HepG2 (cell line): ENCODE results near the gene DUS1L. TPM values are rescaled to one million over a fixed set of nuclear protein-coding genes. Genes with fewer than 3 reads are reported as not detected.

Experiments
- AKAP8 ChIP-seq: sonication (generic); formaldehyde crosslinking; IDR thresholded peaks from 2 replicates; pipeline ENCODE4 v1.5.1; 2020; ENCODE audit warnings: mild to moderate bottlenecking, missing genetic modification reagents
- BATF2 ChIP-seq: sonication (generic); formaldehyde crosslinking; IDR thresholded peaks from 2 replicates; pipeline ENCODE4 v1.8.0; 2022; ENCODE audit warnings: mild to moderate bottlenecking, missing genetic modification reagents, moderate library complexity
- ETS1 ChIP-seq: sonication (generic); formaldehyde crosslinking; IDR thresholded peaks from 2 replicates; pipeline ENCODE4 v1.4.0; 2020; ENCODE audit warnings: missing genetic modification reagents
- GATAD2A ChIP-seq: IDR thresholded peaks from 2 replicates; pipeline ENCODE4 v1.6.1; 2016
- HNF4G ChIP-seq, 2 experiments: sonication (generic) in 1 of 2; formaldehyde crosslinking in 1 of 2; IDR thresholded peaks; 2 replicates each; pipeline versions ENCODE4 v1.4.0 to v1.6.1; 2011 to 2020; ENCODE audit warnings: borderline replicate concordance in 2 of 2, low read depth in 2 of 2, mild to moderate bottlenecking in 2 of 2, low read length in 1 of 2, missing genetic modification reagents in 1 of 2, moderate library complexity in 1 of 2
- MTF1 ChIP-seq: sonication (generic); formaldehyde crosslinking; IDR thresholded peaks from 2 replicates; pipeline ENCODE4 v1.5.0; 2020; ENCODE audit warnings: missing genetic modification reagents
- MXD1 ChIP-seq: sonication (generic); formaldehyde crosslinking; IDR thresholded peaks from 2 replicates; pipeline ENCODE4 v1.4.0; 2020; ENCODE audit warnings: mild to moderate bottlenecking, missing genetic modification reagents
- REPIN1 ChIP-seq: sonication (generic); formaldehyde crosslinking; IDR thresholded peaks from 2 replicates; pipeline ENCODE4 v1.8.0; 2022; ENCODE audit warnings: missing genetic modification reagents, low read depth, mild to moderate bottlenecking, borderline replicate concordance
- ZNF224 ChIP-seq: sonication (generic); formaldehyde crosslinking; IDR thresholded peaks from 2 replicates; pipeline ENCODE4 v1.5.0; 2020; ENCODE audit warnings: mild to moderate bottlenecking, missing genetic modification reagents
- ZNF550 ChIP-seq: sonication (generic); formaldehyde crosslinking; IDR thresholded peaks from 2 replicates; pipeline ENCODE4 v1.4.0; 2020; ENCODE audit warnings: mild to moderate bottlenecking, missing genetic modification reagents, borderline replicate concordance
- ZNF564 ChIP-seq: sonication (generic); formaldehyde crosslinking; IDR thresholded peaks from 2 replicates; pipeline ENCODE4 v1.8.1; 2023; ENCODE audit warnings: mild to moderate bottlenecking, missing genetic modification reagents
- ZNF768 ChIP-seq: sonication (generic); formaldehyde crosslinking; IDR thresholded peaks from 2 replicates; pipeline ENCODE4 v1.4.0; 2020; ENCODE audit warnings: missing genetic modification reagents
- ZNF816 ChIP-seq: sonication (generic); formaldehyde crosslinking; IDR thresholded peaks from 2 replicates; pipeline ENCODE4 v1.8.0; 2022; ENCODE audit warnings: missing genetic modification reagents, mild to moderate bottlenecking, borderline replicate concordance
- polyA plus RNA-seq, 8 experiments: library from polyadenylated mRNA; depleted of rRNA in 3 of 8; stranded (reverse) in 7 of 8; unstranded in 1 of 8; fragments of >200 nt; fragmentation: Illumina TruSeq in 4 of 8; extraction: Trizol in 4 of 8; gene quantifications; 2 replicates each; pipeline versions ENCODE4 v1.2.1 to v1.2.3, GENCODE V29; 2011 to 2016; ENCODE audit warnings: low read depth in 4 of 8, missing spikeins in 1 of 8, mixed read lengths in 1 of 8; ENCODE audit not compliant: insufficient read depth in 1 of 8
- total RNA-seq, 5 experiments: library from RNA; depleted of rRNA; stranded (reverse); fragments of >200 nt; fragmentation: Illumina TruSeq; extraction: Trizol; gene quantifications; 2 replicates each; pipeline ENCODE4 v1.2.3, GENCODE V29; 2016; ENCODE audit warnings: low read depth in 1 of 5
- TF ChIP-seq, protein P1 (sequence below): sonication (generic); formaldehyde crosslinking; IDR thresholded peaks from 2 replicates; pipeline ENCODE4 v1.4.0; 2020; ENCODE audit warnings: missing genetic modification reagents, mild to moderate bottlenecking, borderline replicate concordance
- TF ChIP-seq, protein P2 (sequence below): sonication (generic); formaldehyde crosslinking; IDR thresholded peaks from 2 replicates; pipeline ENCODE4 v1.8.0; 2022; ENCODE audit warnings: mild to moderate bottlenecking, missing genetic modification reagents; ENCODE audit not compliant: insufficient replicate concordance

Gene DUS1L
- total and polyA plus RNA-seq, 2 of the 13 experiments (the other 11 are each of a cell fraction or from before 2014, with no cell fraction given) = 81.0 to 109 TPM

GRCh38 chr17:82098939-82099763 is 33.5 kb upstream of the DUS1L start (continued):
- TF ChIP-seq, protein P1, sequence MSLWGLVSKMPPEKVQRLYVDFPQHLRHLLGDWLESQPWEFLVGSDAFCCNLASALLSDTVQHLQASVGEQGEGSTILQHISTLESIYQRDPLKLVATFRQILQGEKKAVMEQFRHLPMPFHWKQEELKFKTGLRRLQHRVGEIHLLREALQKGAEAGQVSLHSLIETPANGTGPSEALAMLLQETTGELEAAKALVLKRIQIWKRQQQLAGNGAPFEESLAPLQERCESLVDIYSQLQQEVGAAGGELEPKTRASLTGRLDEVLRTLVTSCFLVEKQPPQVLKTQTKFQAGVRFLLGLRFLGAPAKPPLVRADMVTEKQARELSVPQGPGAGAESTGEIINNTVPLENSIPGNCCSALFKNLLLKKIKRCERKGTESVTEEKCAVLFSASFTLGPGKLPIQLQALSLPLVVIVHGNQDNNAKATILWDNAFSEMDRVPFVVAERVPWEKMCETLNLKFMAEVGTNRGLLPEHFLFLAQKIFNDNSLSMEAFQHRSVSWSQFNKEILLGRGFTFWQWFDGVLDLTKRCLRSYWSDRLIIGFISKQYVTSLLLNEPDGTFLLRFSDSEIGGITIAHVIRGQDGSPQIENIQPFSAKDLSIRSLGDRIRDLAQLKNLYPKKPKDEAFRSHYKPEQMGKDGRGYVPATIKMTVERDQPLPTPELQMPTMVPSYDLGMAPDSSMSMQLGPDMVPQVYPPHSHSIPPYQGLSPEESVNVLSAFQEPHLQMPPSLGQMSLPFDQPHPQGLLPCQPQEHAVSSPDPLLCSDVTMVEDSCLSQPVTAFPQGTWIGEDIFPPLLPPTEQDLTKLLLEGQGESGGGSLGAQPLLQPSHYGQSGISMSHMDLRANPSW (CRISPR knock-in tag) = no peak; the same call in 1 of the 2 replicates
- no peak for TF ChIP-seq HNF4G (IDR thresholded peaks at IDR 0.05; ENCODE audit: borderline replicate concordance, low read depth, low read length)
- TF ChIP-seq HNF4G (CRISPR knock-in tag; IDR thresholded peaks at IDR 0.05; ENCODE audit: borderline replicate concordance, low read depth) = no peak
- TF ChIP-seq ZNF564 (CRISPR knock-in tag) = peak; percentile 46; the same call in 1 of the 2 replicates
- no peak for TF ChIP-seq MTF1 (CRISPR knock-in tag)
- no peak for TF ChIP-seq ZNF550 (CRISPR knock-in tag)
- TF ChIP-seq ZNF224 (CRISPR knock-in tag) = no peak
- peak; percentile 83; the same call in 1 of the 2 replicates for TF ChIP-seq AKAP8 (CRISPR knock-in tag)
- TF ChIP-seq REPIN1 (CRISPR knock-in tag) = peak; percentile 18
- peak; percentile 62 for TF ChIP-seq ZNF768 (CRISPR knock-in tag)
- no peak for TF ChIP-seq GATAD2A (CRISPR knock-in tag)
- TF ChIP-seq, protein P2, sequence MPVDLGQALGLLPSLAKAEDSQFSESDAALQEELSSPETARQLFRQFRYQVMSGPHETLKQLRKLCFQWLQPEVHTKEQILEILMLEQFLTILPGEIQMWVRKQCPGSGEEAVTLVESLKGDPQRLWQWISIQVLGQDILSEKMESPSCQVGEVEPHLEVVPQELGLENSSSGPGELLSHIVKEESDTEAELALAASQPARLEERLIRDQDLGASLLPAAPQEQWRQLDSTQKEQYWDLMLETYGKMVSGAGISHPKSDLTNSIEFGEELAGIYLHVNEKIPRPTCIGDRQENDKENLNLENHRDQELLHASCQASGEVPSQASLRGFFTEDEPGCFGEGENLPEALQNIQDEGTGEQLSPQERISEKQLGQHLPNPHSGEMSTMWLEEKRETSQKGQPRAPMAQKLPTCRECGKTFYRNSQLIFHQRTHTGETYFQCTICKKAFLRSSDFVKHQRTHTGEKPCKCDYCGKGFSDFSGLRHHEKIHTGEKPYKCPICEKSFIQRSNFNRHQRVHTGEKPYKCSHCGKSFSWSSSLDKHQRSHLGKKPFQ (CRISPR knock-in tag) = no peak
- peak; percentile 26; the same call in 1 of the 2 replicates for TF ChIP-seq ZNF816
- TF ChIP-seq ETS1 (CRISPR knock-in tag) = 0 out of 2 replicates have a peak, but pooled peaks have one; percentile 26
- TF ChIP-seq MXD1 (CRISPR knock-in tag) = peak; percentile 8; the same call in 1 of the 2 replicates
- TF ChIP-seq BATF2 (CRISPR knock-in tag) = no peak
